Motor neuron (in vitro differentiated cells): ENCODE measurements around the gene SLC8A1. TPM values are rescaled to one million over a fixed set of nuclear protein-coding genes. Genes with fewer than 3 reads are reported as not detected.

Experiments used
- ATAC-seq, 8 experiments: fragments of 200-7000 bp; cut with Tn5 transposase; replicated peaks in 6 of 8; 2 replicates each; pipeline ENCODE4 v1.8.0; 2021; ENCODE audit warnings: mild to moderate bottlenecking in 8 of 8, moderate library complexity in 8 of 8
- H3K27ac ChIP-seq, 2 donors: fragments of 250-450 bp; sonication (Bioruptor Pico); 2 replicates each; pipeline ENCODE4 v1.9.0; 2021; ENCODE audit warnings: antibody characterized with exemption in 2 of 2, mild to moderate bottlenecking in 2 of 2, moderate library complexity in 1 of 2
- H3K4me1 ChIP-seq, 2 donors: fragments of 250-450 bp; sonication (Bioruptor Pico); replicated peaks in 1 of 2; 2 replicates each; pipeline ENCODE4 v1.6.1; 2021; ENCODE audit warnings: antibody characterized with exemption in 2 of 2, mild to moderate bottlenecking in 2 of 2, moderate library complexity in 1 of 2
- H3K4me3 ChIP-seq, 5 donors: fragments of 250-450 bp; sonication (Bioruptor Pico); 2 replicates each; pipeline ENCODE4 v1.9.0; 2021; ENCODE audit warnings: antibody characterized with exemption in 5 of 5, mild to moderate bottlenecking in 5 of 5, moderate library complexity in 4 of 5
- WGBS, 10 experiments: fragments of 450-650 bp; shearing (Covaris generic); methylation state at CpG; one replicate each; pipeline ENCODE4 v1.0.0; 2022; 5-methylcytosine and 5-hydroxymethylcytosine counted together
- in situ Hi-C, 9 experiments: fragments of 400-800 bp; cut with MboI; loops; one replicate each; pipeline ENCODE4 v1.15.0; 2021; ENCODE audit warnings: low sequenced_read_pairs in 9 of 9, low pct_unique_long_range_greater_than_20kb in 2 of 9; ENCODE audit not compliant: unreplicated experiment in 9 of 9
- total RNA-seq, 8 experiments: library from RNA; unstranded; fragments of 300-600 nt; gene quantifications; 2 replicates each; pipeline versions ENCODE4 v1.2.3 to v1.2.4, GENCODE V29; 2022

Gene SLC8A1
- total RNA-seq, 8 experiments from 2014 or later = 0.27 to 55.1 (median 24.5) TPM

- in situ Hi-C loops = no loop called here
- 58 to 100% (median 95%) methylated on average over 1 to 3 of the region's 3 CpGs for WGBS, 10 experiments
- Histone ChIP-seq H3K4me3 (no peak overlapping the region), H3K27ac (no peak overlapping the region), H3K4me1 (peaks cover 31 to 41% of the 10 kb centered on the region in 2 donors)
- ATAC-seq = peak in 1 of 8 experiments; percentile 75
Measured at GRCh38 chr2:40369267-40370006, 82.5 kb downstream of the SLC8A1 start.

GRCh38 chr2:40367652-40368051, 84.2 kb downstream of the SLC8A1 start:
- Histone ChIP-seq H3K4me3 (no peak overlapping the region), H3K4me1 (peaks cover 25 to 35% of the 10 kb centered on the region in 2 donors), H3K27ac (no peak overlapping the region)
- WGBS, 10 experiments = 0 to 100% (median 93%) methylated on average over 1 to 2 of the region's 2 CpGs; no CpG with 5 or more reads in 4 of the 10 experiments
- in situ Hi-C loops = no loop called here
- no peak for ATAC-seq

GRCh38 chr2:40367032-40367431, 84.9 kb downstream of the SLC8A1 start:
- H3K4me1 ChIP-seq = peaks cover 19 to 29% of the 10 kb centered on the region in 2 donors
- in situ Hi-C loops = no loop called here
- WGBS, 10 experiments = 67 to 100% (median 96%) methylated on average over 1 to 2 of the region's 2 CpGs; no CpG with 5 or more reads in 2 of the 10 experiments
- H3K4me3 ChIP-seq = no peak overlapping the region
- ATAC-seq = no peak
- H3K27ac ChIP-seq = no peak overlapping the region

GRCh38 chr2:40364151-40364874, 87.6 kb downstream of the SLC8A1 start:
- H3K4me1 ChIP-seq = peaks cover 10 to 21% of the 10 kb centered on the region in 2 donors
- in situ Hi-C loops = no loop called here
- no peak overlapping the region for H3K4me3 ChIP-seq
- no peak overlapping the region for H3K27ac ChIP-seq
- ATAC-seq = peak in 2 of 8 experiments; percentile 25 to 46
- WGBS, 10 experiments = 5 to 97% (median 79%) methylated on average over 1 to 3 of the region's 3 CpGs

- peak in 6 of 8 experiments; percentile 42 to 88 (median 76) for ATAC-seq
- Histone ChIP-seq H3K27ac (no peak overlapping the region), H3K4me3 (no peak overlapping the region), H3K4me1 (peaks cover 10 to 22% of the 10 kb centered on the region in 2 donors)
- WGBS, 10 experiments = 0 to 77% (median 50%) methylated on average over 1 to 6 of the region's 6 CpGs; no CpG with 5 or more reads in 2 of the 10 experiments
- in situ Hi-C loops = no loop called here
Measured at GRCh38 chr2:40363631-40364030, 88.3 kb downstream of the SLC8A1 start.

- Histone ChIP-seq H3K27ac (no peak overlapping the region), H3K4me1 (peaks cover 10 to 26% of the 10 kb centered on the region in 2 donors), H3K4me3 (no peak overlapping the region)
- no peak for ATAC-seq
- 0 to 100% (median 60%) methylated on average over 1 of the region's 1 CpG; no CpG with 5 or more reads in 3 of the 10 experiments for WGBS, 10 experiments
- in situ Hi-C loops = no loop called here
Measured at GRCh38 chr2:40363231-40363630, 88.7 kb downstream of the SLC8A1 start.

GRCh38 chr2:40361478-40361877, 90.4 kb downstream of the SLC8A1 start:
- H3K4me3 ChIP-seq = no peak overlapping the region
- peak in 5 of 8 experiments; percentile 54 to 79 (median 59) for ATAC-seq
- peaks cover 7 to 33% of the 10 kb centered on the region in 2 donors for H3K4me1 ChIP-seq
- in situ Hi-C loops = no loop called here
- no peak overlapping the region for H3K27ac ChIP-seq
- 63 to 92% (median 86%) methylated on average over 2 to 4 of the region's 4 CpGs; no CpG with 5 or more reads in 4 of the 10 experiments for WGBS, 10 experiments

- no peak overlapping the region for H3K4me3 ChIP-seq
- peaks cover 7 to 33% of the 10 kb centered on the region in 2 donors for H3K4me1 ChIP-seq
- ATAC-seq = no peak
- in situ Hi-C loops = no loop called here
- H3K27ac ChIP-seq = no peak overlapping the region
- WGBS, 10 experiments = 13 to 100% (median 29%) methylated on average over 1 of the region's 1 CpG; no CpG with 5 or more reads in 5 of the 10 experiments
Measured at GRCh38 chr2:40360652-40361051, 91.2 kb downstream of the SLC8A1 start.

GRCh38 chr2:40359811-40360210, 92.1 kb downstream of the SLC8A1 start:
- H3K4me3 ChIP-seq = no peak overlapping the region
- H3K27ac ChIP-seq = no peak overlapping the region
- in situ Hi-C loops = no loop called here
- peaks cover 7 to 36% of the 10 kb centered on the region in 2 donors for H3K4me1 ChIP-seq
- 58 to 100% (median 78%) methylated on average over 1 to 2 of the region's 2 CpGs for WGBS, 10 experiments
- ATAC-seq = no peak

GRCh38 chr2:40358783-40359182, 93.1 kb downstream of the SLC8A1 start:
- H3K4me1 ChIP-seq = peaks cover 11 to 38% of the 10 kb centered on the region in 2 donors
- ATAC-seq = no peak
- H3K27ac ChIP-seq = no peak overlapping the region
- in situ Hi-C loops = no loop called here
- WGBS, 10 experiments = 65 to 93% (median 83%) methylated on average over 3 to 8 of the region's 8 CpGs; no CpG with 5 or more reads in 2 of the 10 experiments
- no peak overlapping the region for H3K4me3 ChIP-seq

GRCh38 chr2:40357667-40358066, 94.2 kb downstream of the SLC8A1 start:
- Histone ChIP-seq H3K4me1 (peaks cover 5 to 42% of the 10 kb centered on the region in 2 donors), H3K4me3 (no peak overlapping the region), H3K27ac (no peak overlapping the region)
- in situ Hi-C loops = no loop called here
- 33 to 100% (median 78%) methylated on average over 1 to 3 of the region's 3 CpGs for WGBS, 10 experiments
- no peak for ATAC-seq

GRCh38 chr2:40355451-40355850, 96.4 kb downstream of the SLC8A1 start:
- no peak for ATAC-seq
- in situ Hi-C loops = no loop called here
- 67 to 100% (median 100%) methylated on average over 1 to 3 of the region's 3 CpGs; no CpG with 5 or more reads in 5 of the 10 experiments for WGBS, 10 experiments
- peaks cover 5 to 45% of the 10 kb centered on the region in 2 donors for H3K4me1 ChIP-seq
- no peak overlapping the region for H3K4me3 ChIP-seq
- H3K27ac ChIP-seq = no peak overlapping the region

- in situ Hi-C loops = no loop called here
- peak in 4 of 8 experiments; percentile 13 to 68 (median 50) for ATAC-seq
- Histone ChIP-seq H3K4me1 (peaks cover 5 to 41% of the 10 kb centered on the region in 2 donors), H3K27ac (no peak overlapping the region), H3K4me3 (no peak overlapping the region)
- WGBS, 10 experiments = 0 to 87% (median 63%) methylated on average over 1 to 5 of the region's 5 CpGs; no CpG with 5 or more reads in 2 of the 10 experiments
Measured at GRCh38 chr2:40353231-40353630, 98.7 kb downstream of the SLC8A1 start.
